Activated gamma-delta T cell treated with anti-CD3 and anti-CD28 coated beads, Interleukin-2, amount 50 U/mL, for 16 hours (primary cell): Measurements from ENCODE around the gene HMGCL.
A peak's percentile ranks its signal among the peaks of the same experiment; 100 is the strongest.

Experiments
- DNase-seq: peaks from one replicate; pipeline ENCODE4 v3.0.0-alpha.2; 2020; ENCODE audit warnings: low read depth

Gene HMGCL

GRCh38 chr1:23776217-23776616 is 49.0 kb downstream of the HMGCL start:
- no peak for DNase-seq

- DNase-seq, result no peak
Measured at GRCh38 chr1:23774174-23774880, 50.9 kb downstream of the HMGCL start.

- DNase-seq, result no peak
Measured at GRCh38 chr1:23772854-23773242, 52.4 kb downstream of the HMGCL start.

GRCh38 chr1:23772049-23772853 is 53.0 kb downstream of the HMGCL start:
- peak; percentile 84 for DNase-seq

GRCh38 chr1:23768733-23769132 is 56.5 kb downstream of the HMGCL start:
- DNase-seq, result no peak

GRCh38 chr1:23763041-23763577 is 62.1 kb downstream of the HMGCL start:
- DNase-seq, result no peak

GRCh38 chr1:23759277-23759676 is 66.0 kb downstream of the HMGCL start:
- DNase-seq, result no peak

GRCh38 chr1:23757812-23758211 is 67.4 kb downstream of the HMGCL start:
- no peak for DNase-seq

GRCh38 chr1:23756676-23757075 is 68.6 kb downstream of the HMGCL start:
- DNase-seq, result no peak

- no peak for DNase-seq
Measured at GRCh38 chr1:23752909-23753308, 72.3 kb downstream of the HMGCL start.
